Skin of body (tissue), 2 donors: ENCODE measurements around the gene OXTR. TPM values are rescaled to one million over a fixed set of nuclear protein-coding genes. Genes with fewer than 3 reads are reported as not detected.
"Not testable (repeated sequence)": the region's sequence is repeated elsewhere in the genome, so short reads cannot be mapped to it uniquely, and the experiment has no call there.

Source experiments
- DNase-seq: peaks from one replicate; lab custom pipeline; 2025; lab: John Stamatoyannopoulos, UW
- total RNA-seq: library from RNA; depleted of rRNA; stranded (reverse); fragments of >200 nt; gene quantifications from one replicate; pipeline ENCODE4 v1.2.3, GENCODE V29; 2014

The OXTR gene
- total RNA-seq, 1 donor from 2014 or later, result 0.59 TPM

DNA sequence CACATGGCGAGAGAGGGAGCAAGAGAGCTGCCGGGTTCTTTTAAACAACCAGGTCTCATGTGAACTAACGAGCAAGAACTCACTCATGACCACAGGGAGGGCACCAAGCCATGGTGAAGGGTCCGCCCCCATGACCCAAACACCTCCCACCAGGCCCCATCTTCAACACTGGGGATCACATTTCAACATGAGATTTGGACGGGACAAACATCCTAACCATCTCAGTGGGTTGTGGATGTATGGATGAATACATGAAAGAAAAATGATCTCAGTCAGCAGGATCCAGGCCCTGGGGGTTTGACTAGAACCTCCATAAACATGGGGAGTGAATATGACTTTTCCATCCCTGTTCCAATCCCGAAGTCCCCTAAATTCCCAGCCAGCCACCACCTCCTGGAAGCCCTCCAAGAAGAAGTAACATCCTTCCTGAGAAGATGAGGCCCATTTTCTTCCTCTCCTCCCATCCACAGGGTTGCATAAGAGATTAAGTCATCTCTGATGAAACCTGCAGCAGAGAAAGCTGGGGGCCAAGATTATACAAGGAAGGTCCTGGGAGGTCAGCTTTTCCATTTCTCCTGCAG, 26.3 kb downstream of the OXTR start:
- DNase-seq, result no peak

DNA sequence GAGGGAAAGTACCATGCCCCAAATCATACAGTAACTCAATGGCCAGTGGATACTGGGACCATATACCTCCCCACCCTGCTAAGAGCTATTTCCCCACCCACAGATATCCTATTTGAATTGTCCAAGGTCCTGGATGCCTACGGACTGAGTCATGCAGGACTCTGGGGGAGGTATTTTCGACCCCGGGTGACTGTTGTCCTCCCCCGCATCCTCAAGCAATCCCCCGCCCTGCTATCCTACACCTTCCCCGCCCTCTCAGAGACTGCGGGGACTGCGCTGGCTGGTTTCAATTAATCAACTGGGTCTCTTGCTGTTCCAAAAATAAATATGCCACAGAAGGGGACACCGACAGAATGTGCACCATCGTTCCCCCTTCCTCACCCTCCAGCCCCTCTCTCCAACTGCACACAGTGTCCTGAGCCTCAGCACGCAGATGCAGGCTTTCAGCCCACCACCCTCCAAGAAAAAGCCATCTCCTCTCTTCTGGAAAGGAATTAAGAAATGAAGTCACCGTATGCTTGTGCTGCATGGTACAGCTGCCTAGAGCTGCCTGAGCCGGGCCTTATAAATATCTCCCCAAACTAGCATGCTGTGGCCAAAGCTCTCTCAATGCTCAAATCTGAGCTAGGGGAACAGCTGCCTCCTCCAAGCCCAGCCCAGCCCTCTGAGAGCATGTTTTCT, 27.7 kb downstream of the OXTR start:
- peak; percentile 35 for DNase-seq

DNA sequence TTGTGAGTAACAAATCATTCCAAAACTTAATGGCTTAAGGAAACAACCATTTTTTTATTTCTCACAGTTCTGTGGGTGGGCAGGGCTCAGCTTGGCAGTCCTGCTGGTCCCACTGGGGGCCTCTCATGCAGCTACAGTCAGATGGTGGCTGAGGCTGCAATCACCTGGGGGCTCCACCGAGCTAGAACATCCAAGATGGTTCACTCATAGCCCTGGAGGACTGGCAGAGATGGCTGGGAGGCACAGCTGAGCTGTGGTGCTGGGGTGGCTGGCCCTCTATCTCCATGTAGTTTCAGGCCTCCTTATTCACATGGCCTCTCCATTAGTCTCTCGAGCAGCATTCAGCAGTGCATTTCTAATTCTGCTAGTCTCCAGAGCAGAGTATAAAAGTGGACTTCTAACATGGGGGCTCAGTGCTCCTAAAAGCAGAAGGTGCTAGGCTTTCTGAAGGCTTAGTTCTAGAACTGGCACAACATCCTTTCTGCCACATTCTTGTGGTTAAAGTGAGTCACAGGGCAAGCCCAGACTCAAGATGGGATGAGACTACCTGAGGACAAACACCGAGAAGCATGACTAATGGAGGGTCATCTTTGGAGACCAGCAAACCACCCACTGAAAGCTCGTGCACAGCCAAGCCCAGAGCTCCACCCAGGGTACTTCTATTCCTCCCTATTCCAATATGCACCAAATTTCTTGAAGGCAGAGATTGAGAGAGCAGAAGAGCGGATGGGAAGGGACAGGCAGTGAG, 29.5 kb downstream of the OXTR start:
- no peak for DNase-seq

DNA sequence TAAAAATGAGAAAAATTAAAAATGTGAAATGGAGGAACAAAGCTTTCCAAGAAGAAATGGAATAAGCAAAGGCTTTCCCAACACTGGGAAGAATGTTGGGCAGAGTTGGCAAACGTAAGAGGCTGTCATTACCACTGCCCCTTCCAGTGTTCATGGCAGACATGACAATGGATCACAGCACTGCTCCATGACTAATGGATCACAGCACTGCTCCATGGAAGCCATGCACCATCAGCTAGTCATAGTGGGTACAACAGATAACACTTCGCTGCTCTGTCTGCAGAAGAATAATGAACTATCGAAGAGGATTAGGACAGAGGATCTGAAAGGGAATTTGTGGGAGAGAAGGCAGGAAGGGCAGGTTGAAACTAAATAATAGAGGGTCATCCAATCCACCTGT, 30.8 kb downstream of the OXTR start:
- no peak for DNase-seq

DNA sequence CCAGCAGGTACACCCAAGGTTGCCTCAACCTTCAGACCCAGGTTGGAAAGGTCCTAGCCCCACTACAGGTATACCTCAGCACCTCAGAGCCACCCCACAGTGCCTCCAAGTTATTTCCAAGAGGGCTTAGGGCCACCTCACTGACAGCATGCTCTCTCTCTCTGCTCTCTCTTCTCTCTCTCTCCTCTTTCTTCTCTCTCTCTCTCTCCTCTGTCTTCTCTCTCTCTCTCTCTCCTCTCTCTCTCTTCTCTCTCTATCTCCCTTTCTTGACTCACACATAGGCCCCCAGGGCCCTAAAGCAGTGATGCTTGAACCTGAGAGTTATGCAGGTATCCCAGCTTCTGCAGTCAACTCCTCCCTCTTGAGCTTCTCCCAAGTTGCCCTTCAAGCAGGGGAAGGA, 31.6 kb downstream of the OXTR start:
- no peak for DNase-seq

DNA sequence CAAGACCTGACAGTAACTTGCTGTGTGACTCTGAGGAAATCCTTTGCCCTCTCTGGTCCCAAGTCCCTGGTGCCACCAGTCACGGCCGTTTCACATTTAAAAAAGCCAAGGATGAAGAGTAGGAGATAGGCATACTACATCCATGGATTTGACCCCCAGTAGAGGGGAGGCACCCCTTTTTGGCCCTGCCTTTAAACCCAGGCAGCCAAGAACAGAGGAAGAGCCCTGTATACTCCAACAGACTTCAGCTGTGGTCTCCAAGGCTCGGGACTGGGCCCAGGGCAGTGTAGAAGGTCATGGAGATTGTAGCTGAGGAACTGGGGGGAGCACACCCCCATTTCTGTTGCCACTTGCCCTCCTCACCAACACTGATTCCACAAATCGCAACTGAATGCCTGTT, 32.1 kb downstream of the OXTR start:
- DNase-seq, result no peak

DNA sequence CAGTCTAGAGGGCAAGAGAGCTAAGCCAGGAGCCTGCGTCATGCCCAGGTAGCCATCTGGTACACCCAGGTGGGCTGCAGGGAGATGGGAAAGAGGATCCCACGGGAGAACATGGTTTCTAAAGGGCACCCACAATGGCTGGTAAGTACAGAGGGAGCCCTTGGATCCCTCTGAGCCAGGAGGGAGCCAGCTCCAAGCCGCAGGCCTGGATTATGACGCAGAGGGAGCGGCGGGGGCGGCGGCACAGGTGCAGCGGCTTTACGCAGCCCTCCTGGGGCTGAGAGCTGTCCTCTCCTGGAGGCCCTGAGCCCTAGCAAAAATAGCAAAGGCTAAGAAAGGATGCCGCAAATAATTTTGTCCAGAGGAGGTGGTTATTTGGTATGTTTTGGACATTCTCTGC, 33.0 kb downstream of the OXTR start:
- no peak for DNase-seq

DNA sequence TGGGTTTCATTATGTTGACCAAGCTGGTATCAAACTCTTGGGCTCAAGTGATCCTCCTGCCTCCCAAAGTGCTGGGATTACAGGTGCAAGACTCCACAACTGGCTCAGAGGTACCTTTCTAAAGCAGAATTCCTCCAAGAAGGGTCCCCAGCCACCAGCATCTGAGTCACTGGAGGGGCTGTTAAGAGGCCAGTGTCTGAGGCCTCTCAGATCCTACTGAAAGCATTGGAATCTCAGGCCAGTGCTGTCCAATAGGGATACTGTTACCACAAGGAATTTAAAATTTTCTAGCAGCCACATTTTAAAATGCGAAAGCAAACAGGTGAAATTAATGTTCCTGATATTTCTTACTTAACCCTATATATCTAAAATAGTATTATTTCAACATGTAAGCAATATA, 34.5 kb downstream of the OXTR start:
- DNase-seq, result no peak

DNA sequence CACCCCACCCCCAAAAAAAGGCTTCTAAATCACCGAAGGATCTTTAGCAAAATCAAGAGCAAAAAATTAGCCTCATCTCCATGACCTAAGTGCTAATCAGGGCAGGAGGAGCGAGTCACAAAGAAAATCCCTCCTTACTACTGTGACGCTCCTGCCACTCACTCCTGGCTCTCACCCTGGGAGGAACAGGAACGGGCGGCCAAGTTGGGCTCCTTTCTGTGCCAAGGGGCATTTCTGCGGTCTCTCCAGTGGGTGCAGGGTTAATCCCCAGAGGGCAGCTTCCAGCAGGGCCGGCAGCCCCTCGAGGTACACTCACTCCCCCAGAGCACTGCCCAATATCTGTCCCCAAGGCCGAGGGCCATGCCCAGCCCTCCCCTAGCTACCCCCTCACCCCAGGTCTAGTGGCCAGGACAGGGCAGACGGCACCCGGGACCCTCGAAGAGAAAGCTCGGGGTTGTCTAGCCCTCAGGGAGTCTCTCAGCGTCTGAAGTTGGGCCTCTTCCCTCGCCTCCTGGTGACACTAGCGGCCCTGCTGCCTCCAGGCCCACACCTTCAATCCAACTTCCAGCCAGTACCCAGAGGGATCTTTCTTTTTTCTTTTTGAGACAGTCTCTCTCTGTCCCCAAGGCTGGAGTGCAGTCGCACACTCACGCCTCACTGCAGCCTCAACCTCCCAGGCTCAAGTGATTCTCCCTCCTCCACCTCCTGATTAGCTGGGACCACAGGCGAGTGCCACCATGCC, 35.1 kb downstream of the OXTR start:
- no peak for DNase-seq

DNA sequence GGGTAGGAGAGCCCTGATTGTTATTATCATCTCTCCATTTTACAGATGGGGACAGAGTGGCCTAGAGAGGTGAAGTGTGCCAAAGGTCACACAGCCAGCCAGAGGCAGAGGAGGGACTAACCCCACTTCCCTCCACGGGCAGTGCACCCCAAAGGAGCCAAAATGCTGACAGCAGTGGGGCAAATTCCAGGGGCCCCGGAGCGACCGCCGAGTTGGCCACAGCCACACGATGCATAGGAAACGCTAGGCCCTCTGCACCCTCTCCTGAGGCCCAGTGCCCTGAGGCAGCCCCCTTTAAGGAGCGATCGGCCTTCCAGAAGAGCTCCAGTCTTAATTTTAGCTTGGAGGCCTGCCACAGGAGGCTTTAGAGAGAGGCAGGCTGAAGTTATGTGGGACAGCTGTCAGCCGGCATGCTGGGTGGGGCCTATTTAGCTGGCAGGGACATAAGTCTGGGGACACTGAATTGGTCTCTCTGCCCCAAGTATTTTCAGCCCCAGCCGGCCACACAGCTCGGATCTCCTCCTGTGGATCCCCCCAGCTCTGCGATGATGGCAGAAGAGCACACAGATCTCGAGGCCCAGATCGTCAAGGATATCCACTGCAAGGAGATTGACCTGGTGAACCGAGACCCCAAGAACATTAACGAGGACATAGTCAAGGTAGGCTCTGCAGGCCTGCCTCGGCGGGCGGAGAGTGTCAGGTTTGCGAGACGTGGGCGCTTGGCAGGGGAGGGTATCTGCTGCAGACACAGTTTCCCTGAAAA, 35.9 kb downstream of the OXTR start, which contains the start of gene CAV3:
TSS of gene CAV3 (plus strand) at position 471 of the 763 bp plus-strand sequence. CDS start at position 546, 75 bp downstream.
- no peak for DNase-seq

DNA sequence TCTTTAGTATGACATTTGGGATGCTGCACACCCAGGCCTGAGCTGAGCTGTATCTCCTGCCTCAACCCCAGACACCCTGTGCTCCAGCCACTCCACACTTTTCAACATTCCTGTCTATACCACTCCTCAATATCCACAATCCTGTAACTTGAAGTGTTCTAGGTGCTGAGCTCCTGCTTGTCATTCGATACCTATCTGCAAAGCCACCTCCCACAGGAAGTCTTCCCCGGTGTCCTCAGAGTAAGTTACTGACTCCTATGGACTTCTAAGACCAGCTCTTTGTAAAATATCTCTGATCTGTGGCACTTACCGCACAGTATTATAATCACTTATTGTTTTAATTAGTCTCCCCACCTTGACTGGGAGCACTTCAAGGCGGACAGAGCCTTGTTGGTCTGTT, 37.0 kb downstream of the OXTR start:
- no peak for DNase-seq

DNA sequence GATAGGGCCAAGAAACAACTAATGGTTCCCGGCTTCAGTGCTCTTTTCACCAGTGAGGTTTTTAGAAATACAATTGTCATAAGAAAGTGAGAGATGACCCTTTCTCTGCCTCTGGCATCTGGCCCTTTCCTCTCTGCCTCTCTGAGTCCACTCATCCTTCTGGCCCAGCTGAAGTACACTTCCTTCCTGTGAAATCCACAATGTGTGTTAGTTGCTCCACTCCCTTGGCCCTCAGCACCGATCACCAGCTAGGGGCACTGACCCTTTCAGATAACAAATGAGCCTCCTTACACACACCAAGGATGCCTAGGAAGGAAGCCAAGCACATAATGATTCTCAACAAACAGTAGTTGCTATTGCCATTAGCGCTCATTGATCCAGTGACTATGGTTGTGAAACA, 38.8 kb downstream of the OXTR start:
- no peak for DNase-seq

DNA sequence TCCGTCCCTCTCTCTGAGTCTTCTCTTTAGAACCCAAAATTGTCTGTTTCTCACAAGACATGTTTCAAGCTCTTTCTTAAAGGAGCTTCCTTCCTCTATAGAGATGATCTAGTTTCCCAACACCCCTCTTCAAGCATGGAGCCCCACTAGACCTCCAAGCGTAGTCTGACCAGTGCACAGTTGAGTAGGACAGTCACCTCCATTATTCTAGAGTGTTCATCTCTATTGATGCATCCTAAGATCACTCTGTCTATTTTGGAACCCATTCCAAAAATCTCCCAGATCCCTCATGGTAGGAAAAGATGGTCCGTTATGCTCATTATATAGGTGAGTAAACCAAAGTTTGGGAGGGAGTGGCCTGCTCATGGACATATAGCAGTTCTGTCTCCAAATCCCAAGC, 39.9 kb downstream of the OXTR start:
- DNase-seq, result no peak

DNA sequence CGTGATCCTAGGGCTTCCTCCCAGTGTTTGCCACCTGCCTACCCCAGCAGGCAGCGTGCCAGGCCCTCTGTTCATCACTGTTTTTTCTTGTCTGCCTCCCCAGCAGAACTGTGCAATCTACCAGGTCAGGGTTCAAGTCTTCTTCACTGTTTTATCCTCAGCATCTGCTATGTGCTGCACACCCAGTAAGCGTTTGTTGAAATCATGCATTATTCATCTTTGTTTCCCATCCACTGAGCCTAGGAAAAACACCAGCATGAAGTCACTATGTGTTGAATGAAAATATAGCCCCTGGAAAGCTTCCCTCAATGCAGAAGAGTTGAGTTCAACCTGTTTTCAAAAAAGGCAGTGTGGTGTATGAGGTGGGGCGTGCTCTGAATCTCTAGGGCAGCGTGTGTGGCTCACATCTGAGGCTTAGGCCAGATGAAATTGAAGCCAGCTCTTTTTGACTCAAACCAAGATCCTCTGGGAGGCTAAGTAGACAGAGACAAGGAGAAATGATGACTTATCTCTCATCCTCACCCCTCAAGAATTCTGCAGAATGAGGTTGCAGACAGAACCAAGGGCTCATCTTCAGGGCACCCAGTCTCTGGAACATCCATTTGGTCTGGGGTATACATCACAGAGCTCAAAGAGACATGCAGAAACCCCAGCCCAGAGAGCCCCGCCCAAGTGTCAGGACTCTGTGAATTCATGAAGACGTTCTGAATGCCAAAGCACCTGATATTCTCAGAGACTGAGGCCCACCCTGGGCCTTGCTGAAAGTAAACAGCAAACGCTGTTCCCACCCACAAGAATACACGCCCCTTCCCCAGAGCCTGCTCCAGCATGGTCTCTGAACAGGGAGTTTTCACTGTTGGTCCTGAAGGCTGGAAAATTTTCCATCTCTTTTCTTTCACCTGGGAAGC, 41.6 kb downstream of the OXTR start:
- no peak for DNase-seq

DNA sequence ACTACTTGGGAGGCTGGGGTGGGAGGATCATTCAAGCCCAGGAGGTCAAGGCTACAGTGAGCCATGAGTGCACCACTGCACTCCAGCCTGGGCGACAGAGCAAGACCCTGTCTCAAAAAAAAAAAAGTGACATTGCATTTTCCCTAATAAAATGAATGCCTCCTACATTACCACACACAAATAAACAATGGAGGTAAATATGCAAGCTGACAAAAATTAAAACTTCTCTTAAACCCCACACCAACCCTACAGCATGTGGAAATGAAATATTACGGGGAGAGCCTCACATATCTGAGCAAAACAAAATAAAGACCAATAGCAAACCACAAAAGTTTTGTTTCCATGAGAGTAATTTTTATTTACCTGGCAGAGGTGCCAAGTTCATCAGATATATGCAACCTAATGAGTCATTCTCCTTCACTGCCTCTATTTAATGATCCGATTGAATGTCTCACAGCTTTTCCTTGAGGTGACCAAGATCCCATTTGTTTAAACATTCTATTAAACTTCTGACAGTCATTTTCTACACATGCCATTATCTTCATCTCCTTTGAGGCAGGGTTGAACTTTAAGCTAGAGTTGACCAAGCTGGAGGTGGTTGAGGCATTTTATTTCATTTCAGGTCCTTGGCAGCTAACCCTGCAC, 45.2 kb downstream of the OXTR start:
- no peak for DNase-seq

DNA sequence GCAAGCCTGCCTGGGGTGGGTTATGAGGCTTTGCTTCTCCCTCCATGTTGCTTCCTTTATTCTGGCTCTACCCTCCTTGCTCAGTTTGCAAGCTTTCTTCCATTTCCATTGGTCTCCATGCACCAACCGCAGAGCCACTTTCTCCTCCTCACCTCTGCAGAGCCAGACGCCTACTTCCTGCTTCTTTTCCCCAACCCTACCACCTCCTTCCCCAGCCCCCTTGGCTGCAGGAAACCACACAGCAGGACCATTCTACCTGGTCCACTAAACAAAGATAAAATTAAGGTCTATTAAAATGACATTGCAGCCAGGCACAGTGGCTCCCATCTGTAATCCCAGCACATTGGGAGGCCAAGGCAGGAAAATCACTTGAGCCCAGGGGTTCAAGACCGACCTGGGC, 45.8 kb downstream of the OXTR start:
- no peak for DNase-seq

DNA sequence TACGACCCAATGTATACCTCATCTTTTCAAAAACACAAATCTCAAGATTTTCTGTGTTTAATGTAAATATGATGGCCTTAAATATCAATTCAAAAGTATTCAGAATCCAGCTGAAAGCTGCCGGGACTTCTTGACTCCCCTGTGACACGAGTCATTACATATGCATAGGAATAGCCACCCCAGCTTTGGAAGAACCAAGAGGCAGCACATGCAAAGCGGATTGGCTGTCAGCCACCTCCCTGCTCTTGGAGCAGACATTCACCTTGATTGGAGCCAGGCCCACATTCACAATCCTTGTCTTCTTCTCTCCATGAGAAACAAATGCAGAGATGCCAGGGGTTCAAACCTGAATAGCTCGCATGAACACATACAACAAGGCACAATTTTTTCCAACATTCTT, 46.6 kb downstream of the OXTR start:
- DNase-seq, result no peak

DNA sequence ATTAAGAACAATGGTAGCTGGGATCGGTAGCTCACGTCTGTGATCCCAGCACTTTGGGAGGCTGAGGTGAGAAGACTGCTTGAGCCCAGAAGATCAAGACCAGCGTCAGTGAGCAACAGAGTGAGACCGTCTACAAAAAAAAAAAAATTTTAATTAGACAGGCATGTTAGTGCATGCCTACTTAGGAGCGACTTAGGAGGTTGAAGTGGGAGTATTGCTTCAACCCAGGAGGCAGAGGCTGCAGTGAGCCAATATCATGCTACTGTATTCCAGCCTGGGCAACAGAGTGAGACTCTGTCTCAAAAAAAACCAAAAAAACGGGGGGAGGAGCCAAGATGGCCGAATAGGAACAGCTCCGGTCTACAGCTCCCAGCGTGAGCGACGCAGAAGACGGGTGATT, 53.7 kb downstream of the OXTR start:
- not testable (repeated sequence) for DNase-seq

DNA sequence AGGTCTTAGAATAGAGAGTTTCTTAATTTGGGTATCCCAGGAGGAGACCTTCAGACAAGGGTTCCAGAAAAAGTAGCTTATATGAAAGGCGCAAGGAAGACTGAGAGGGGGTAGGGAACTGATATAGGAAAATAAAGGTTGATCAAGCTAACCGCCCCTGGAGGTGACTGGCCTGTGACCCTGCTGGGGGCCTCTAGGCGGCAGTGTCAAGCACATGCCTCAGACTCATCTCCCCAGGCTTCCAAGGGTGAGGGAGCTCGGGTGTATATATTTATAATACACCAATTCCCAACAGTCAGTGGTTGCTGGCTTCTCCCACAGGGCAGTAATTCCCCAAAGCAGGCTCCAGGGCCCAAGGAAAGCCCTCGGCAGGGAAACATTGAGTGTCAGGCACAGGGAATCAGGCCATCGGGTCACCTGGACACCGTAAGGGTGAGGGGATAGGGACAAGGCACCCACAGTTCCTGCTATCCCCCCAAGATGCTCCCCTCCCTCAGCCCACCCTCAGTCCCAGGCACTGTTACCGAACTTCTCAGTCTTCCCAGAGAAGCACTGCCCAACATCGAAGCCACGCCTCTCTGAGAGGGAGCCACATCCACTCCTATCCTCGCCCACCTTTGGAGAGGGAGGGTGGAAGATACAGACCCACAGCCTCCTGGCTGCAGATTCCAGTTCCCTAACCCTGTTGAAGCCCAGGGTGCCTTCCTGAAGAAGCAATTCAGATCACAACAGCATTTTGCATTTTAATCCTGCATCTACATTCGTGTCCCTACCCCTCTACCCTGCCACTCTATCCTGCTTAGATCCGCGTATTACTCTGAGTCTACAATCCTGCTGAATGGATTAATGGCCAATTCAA, 55.3 kb downstream of the OXTR start:
- DNase-seq, result no peak
